IMR-90 (cell line): ENCODE data around the gene IFT81. TPM values are rescaled to one million over a fixed set of nuclear protein-coding genes. Genes with fewer than 3 reads are reported as not detected.

Experiments used
- ATAC-seq: fragments of 200-7000 bp; cut with Tn5 transposase; 2 replicates; pipeline ENCODE4 v1.9.1; 2020; ENCODE audit warnings: low read depth, mild to moderate bottlenecking, moderate library complexity
- BruUV-seq: library from RNA; stranded (reverse); fragments of 400-500 nt; replicated peaks from 2 replicates; lab custom pipeline; 2021; lab: Mats Ljungman, UMichigan
- CTCF ChIA-PET: fragments of 300-600 bp; formaldehyde crosslinking; extraction: SDS; loops from one replicate; lab custom pipeline; 2021; ENCODE audit warnings: antibody characterized with exemption; lab: Yijun Ruan, JAX
- POLR2A ChIA-PET: fragments of 300-600 bp; sonication (Branson Sonifier 250); formaldehyde crosslinking; loops from one replicate; lab custom pipeline; 2022; ENCODE audit warnings: antibody characterized with exemption; ENCODE audit not compliant: unreplicated experiment; lab: Charles Lee
- DNase-seq: peaks from one replicate; pipeline ENCODE4 v3.0.0; 2013
- H2AFZ ChIP-seq: replicated peaks from 2 replicates; pipeline ENCODE3; 2013; ENCODE audit warnings: low read length, mild to moderate bottlenecking; ENCODE audit not compliant: poor library complexity
- H2AK5ac ChIP-seq: 2 replicates; pipeline ENCODE4 v1.6.1; 2013; ENCODE audit warnings: low read depth, low read length, inconsistent platforms
- H2AK9ac ChIP-seq: replicated peaks from 2 replicates; pipeline ENCODE3; 2013; ENCODE audit warnings: mild to moderate bottlenecking, low read depth, low read length, moderate library complexity; ENCODE audit not compliant: poor library complexity
- H2BK120ac ChIP-seq: 2 replicates; pipeline ENCODE4 v1.6.1; 2013; ENCODE audit warnings: low read depth, low read length, inconsistent platforms
- H2BK15ac ChIP-seq: 3 replicates; pipeline ENCODE4 v1.6.1; 2013; ENCODE audit warnings: low read depth, low read length, inconsistent platforms
- H2BK20ac ChIP-seq: 2 replicates; pipeline ENCODE4 v1.6.1; 2013; ENCODE audit warnings: low read depth, mild to moderate bottlenecking, inconsistent platforms, low read length, moderate library complexity
- H2BK5ac ChIP-seq: 2 replicates; pipeline ENCODE4 v1.6.1; 2013; ENCODE audit warnings: mild to moderate bottlenecking, low read depth, low read length, inconsistent platforms; ENCODE audit not compliant: poor library complexity, severe bottlenecking
- H3K14ac ChIP-seq: replicated peaks from 2 replicates; pipeline ENCODE4 v1.6.1; 2013; ENCODE audit warnings: low read depth, low read length, inconsistent platforms
- H3K18ac ChIP-seq: 2 replicates; pipeline ENCODE4 v1.6.1; 2013; ENCODE audit warnings: low read depth, low read length, control low read depth
- H3K23ac ChIP-seq: 2 replicates; pipeline ENCODE4 v1.6.1; 2013; ENCODE audit warnings: low read depth, low read length, inconsistent platforms
- H3K27ac ChIP-seq: 2 replicates; pipeline ENCODE4 v1.5.1; 2013; ENCODE audit warnings: mild to moderate bottlenecking, control low read depth, low read length; ENCODE audit not compliant: insufficient read depth
- H3K27me3 ChIP-seq: 2 replicates; pipeline ENCODE4 v1.6.1; 2013; ENCODE audit warnings: low read length; ENCODE audit not compliant: control insufficient read depth, insufficient read depth
- H3K36me3 ChIP-seq: 2 replicates; pipeline ENCODE4 v1.6.1; 2013; ENCODE audit warnings: low read length, mixed read lengths; ENCODE audit not compliant: control insufficient read depth, insufficient read depth
- H3K4ac ChIP-seq: 2 replicates; pipeline ENCODE4 v1.6.1; 2013; ENCODE audit warnings: low read depth, low read length, inconsistent platforms
- H3K4me1 ChIP-seq: 2 replicates; pipeline ENCODE4 v1.6.1; 2013; ENCODE audit warnings: low read length, mixed read lengths; ENCODE audit not compliant: control insufficient read depth, insufficient read depth
- H3K4me2 ChIP-seq: 2 replicates; pipeline ENCODE4 v1.6.1; 2013; ENCODE audit warnings: low read depth, mild to moderate bottlenecking, control low read depth, low read length, moderate library complexity
- H3K4me3 ChIP-seq: 2 replicates; pipeline ENCODE4 v1.5.1; 2013; ENCODE audit warnings: low read depth, mild to moderate bottlenecking, control low read depth, low read length, moderate library complexity; ENCODE audit not compliant: insufficient read depth
- H3K56ac ChIP-seq: 2 replicates; pipeline ENCODE4 v1.6.1; 2013; ENCODE audit warnings: low read length, inconsistent platforms; ENCODE audit not compliant: insufficient read depth; ENCODE audit errors: extremely low read depth
- H3K79me1 ChIP-seq, 2 experiments: 2 replicates each; pipeline ENCODE4 v1.6.1; 2013; ENCODE audit warnings: low read length in 2 of 2, inconsistent platforms in 1 of 2, low read depth in 1 of 2
- H3K9ac ChIP-seq: 2 replicates; pipeline ENCODE4 v1.6.1; 2013; ENCODE audit warnings: low read depth, low read length, control low read depth
- H3K9me1 ChIP-seq: 2 replicates; pipeline ENCODE4 v1.6.1; 2013; ENCODE audit warnings: low read length, inconsistent platforms; ENCODE audit not compliant: insufficient read depth
- H3K9me3 ChIP-seq: 2 replicates; pipeline ENCODE4 v1.6.1; 2013; ENCODE audit warnings: low read length; ENCODE audit not compliant: control insufficient read depth, insufficient read depth
- H4K20me1 ChIP-seq: 2 replicates; pipeline ENCODE4 v1.6.1; 2013; ENCODE audit warnings: low read length, inconsistent platforms; ENCODE audit not compliant: insufficient read depth
- H4K5ac ChIP-seq: 2 replicates; pipeline ENCODE4 v1.6.1; 2013; ENCODE audit warnings: mild to moderate bottlenecking, low read depth, low read length, control low read depth
- H4K8ac ChIP-seq, 2 experiments: 2 replicates each; pipeline ENCODE4 v1.6.1; 2013; ENCODE audit warnings: low read depth in 2 of 2, low read length in 2 of 2, control low read depth in 1 of 2, inconsistent platforms in 1 of 2
- H4K91ac ChIP-seq: 2 replicates; pipeline ENCODE4 v1.6.1; 2013; ENCODE audit warnings: low read depth, low read length, inconsistent platforms; ENCODE audit not compliant: insufficient read depth
- BHLHE40 ChIP-seq: fragments of 150-350 bp; IDR thresholded peaks from 2 replicates; pipeline ENCODE4 v1.6.1; 2016; ENCODE audit warnings: mild to moderate bottlenecking, low read depth, low read length
- CEBPB ChIP-seq: IDR thresholded peaks from 2 replicates; pipeline ENCODE4 v1.6.1; 2012; ENCODE audit warnings: low read depth, low read length, improper control_type of control experiment
- ELK1 ChIP-seq: fragments of 150-350 bp; IDR thresholded peaks from 2 replicates; pipeline ENCODE4 v1.6.1; 2016; ENCODE audit warnings: low read depth, mild to moderate bottlenecking, low read length, moderate library complexity, borderline replicate concordance
- FOS ChIP-seq: fragments of 150-350 bp; IDR thresholded peaks from 2 replicates; pipeline ENCODE4 v1.6.1; 2016; ENCODE audit warnings: low read depth, low read length
- RAD21 ChIP-seq: IDR thresholded peaks from 2 replicates; pipeline ENCODE4 v1.6.1; 2012; ENCODE audit warnings: low read length, improper control_type of control experiment
- RFX5 ChIP-seq: IDR thresholded peaks from 2 replicates; pipeline ENCODE4 v1.8.0; 2012; ENCODE audit warnings: low read depth, mild to moderate bottlenecking, low read length, moderate library complexity
- WGBS, 2 experiments: methylation state at CpG; one replicate each; pipeline versions ENCODE4 v1.1.5 to v1.1.7; 2013; ENCODE audit warnings: missing lambda C conversion rate in 2 of 2; ENCODE audit not compliant: insufficient read length in 1 of 2; ENCODE audit errors: extremely low coverage in 2 of 2; 5-methylcytosine and 5-hydroxymethylcytosine counted together
- dilution Hi-C: fragments of 300-500 bp; cut with HindIII; formaldehyde crosslinking; loops from one replicate; pipeline ENCODE4 v1.14.3; 2018; ENCODE audit warnings: low sequenced_read_pairs; ENCODE audit not compliant: unreplicated experiment
- in situ Hi-C: fragments of 300-500 bp; cut with MboI; formaldehyde crosslinking; loops from 3 replicates; pipeline ENCODE4 v1.14.3; 2019; ENCODE audit warnings: low sequenced_read_pairs, inconsistent platforms, mixed read lengths
- intact Hi-C: fragments of 100-400 bp; cut with micrococcal nuclease; formaldehyde crosslinking; loops from 2 replicates; pipeline ENCODE4 v1.10.0; 2022
- polyA plus RNA-seq, 3 experiments: library from polyadenylated mRNA; depleted of rRNA; stranded (reverse); fragments of >200 nt; gene quantifications; 2 replicates each; pipeline ENCODE4 v1.2.3, GENCODE V29; 2012; ENCODE audit warnings: low replicate concordance in 1 of 3
- total RNA-seq: library from RNA; depleted of rRNA; stranded (reverse); fragments of >200 nt; gene quantifications from 2 replicates; pipeline ENCODE4 v1.2.3, GENCODE V29; 2012

Gene IFT81
- total and polyA plus RNA-seq, 2 of the 4 experiments (the other 2 are of a cell fraction): 6.1 to 8.1 TPM

GRCh38 chr12:110176745-110177144 is 52.6 kb downstream of the IFT81 start:
- Histone ChIP-seq H4K91ac (no peak overlapping the region), H3K4me1 (peaks cover 4% of the 10 kb centered on the region), H3K14ac (no peak overlapping the region), H4K8ac (no peak overlapping the region), H3K36me3 (peaks cover 3% of the 10 kb centered on the region; the same call in 1 of the 2 replicates), H3K56ac (no peak overlapping the region), H3K27ac (no peak overlapping the region), H4K5ac (no peak overlapping the region), H3K4me3 (no peak overlapping the region), H3K27me3 (no peaks in the 10 kb centered on the region), H2BK20ac (no peak overlapping the region), H3K9me1 (peaks cover 8% of the 10 kb centered on the region), H3K4ac (no peak overlapping the region), H2BK5ac (no peak overlapping the region), H3K18ac (no peak overlapping the region), H3K9me3 (no peaks in the 10 kb centered on the region), H2AK5ac (no peak overlapping the region), H3K4me2 (no peak overlapping the region), H2AK9ac (no peak overlapping the region), H3K23ac (no peak overlapping the region), H3K79me1 (0 out of 4 replicates have a peak, but pooled peaks cover 0 to 3% of the 10 kb centered on the region in 2 experiments), H2BK120ac (no peak overlapping the region), H4K20me1 (no peaks in the 10 kb centered on the region), H2BK15ac (no peak overlapping the region), H3K9ac (no peak overlapping the region), H2AFZ (no peak overlapping the region)
- intact Hi-C loops (loop anchor here (5.0 kb wide), 1 partner anchor 39 kb away; no protein-coding TSS in a partner anchor), in situ Hi-C loops (no loop called here), dilution Hi-C loops (no loop called here)
- CTCF ChIA-PET: no interaction called here
- BruUV-seq: no TSS peak
- no peak for ATAC-seq
- no CpG with 5 or more reads among the region's 1 CpG for WGBS, 2 experiments
- no peak for TF ChIP-seq RFX5
- TF ChIP-seq BHLHE40: no peak
- TF ChIP-seq FOS: no peak
- no peak for TF ChIP-seq RAD21
- TF ChIP-seq ELK1: no peak
- no peak for TF ChIP-seq CEBPB
- POLR2A ChIA-PET: no interaction called here
- DNase-seq: peak; percentile 59
